ENCODE data around the gene YWHAQ. TPM values are rescaled to one million over a fixed set of nuclear protein-coding genes. Genes with fewer than 3 reads are reported as not detected.

The YWHAQ gene
- total RNA-seq (2022) (296 and 307 TPM in 2 replicates), Bru-seq, nascent RNA (percentile 97 among the genes with signal in this experiment), BruChase-seq, experiment 1, labeled RNA remaining after a 6-hour chase (percentile 96 among the genes with signal in this experiment), BruChase-seq, experiment 2, labeled RNA remaining after a 2-hour chase (percentile 89 among the genes with signal in this experiment)
- long read RNA-seq, transcript YWHAQ-202 (5 exons, 2,216 nt) = minor isoform, 60 of 589 reads
- long read RNA-seq, transcript YWHAQ-201 (6 exons, 2,208 nt) = major isoform, 504 of 589 reads
- long read RNA-seq, partial matches to known transcripts = 6 of 589 reads
- long read RNA-seq, other reads (novel, unspliced or antisense) = 19 of 589 reads

GRCh38 chr2:9630736-9631552 lies at the start of gene YWHAQ:
Gene YWHAQ (minus strand): TSS chr2:9630997. CDS start chr2:9630452, 545 bp downstream.
- TSS peak; percentile 79 for BruUV-seq (replicated peaks)
- H3K36me3 Mint-ChIP-seq (ENCODE audit: insufficient read depth, unreplicated experiment) = peaks cover 65% of the 10 kb centered on the region
- CTCF ChIA-PET = interaction anchor here (0.5 to 1.3 kb wide), 7 partner anchors 9 to 139 kb away, joined by 3 to 5 read pairs (median 4); no protein-coding TSS in a partner anchor
- H3K9me3 Mint-ChIP-seq (ENCODE audit: low read depth, unreplicated experiment) = no peaks in the 10 kb centered on the region
- peak within 1 kb of the TSS; percentile 87 for H3K4me3 Mint-ChIP-seq (ENCODE audit: low read depth, unreplicated experiment)
- DNase-seq = peak; percentile 99
- H3K27ac Mint-ChIP-seq (ENCODE audit: unreplicated experiment) = peak within 1 kb of the TSS; percentile 95
- peaks cover 41% of the 10 kb centered on the region for H3K4me1 Mint-ChIP-seq (ENCODE audit: low read depth, unreplicated experiment)
- intact Hi-C loops (cut with micrococcal nuclease; ENCODE audit: unreplicated experiment) = no loop called here
- no peak for TF ChIP-seq CTCF (IDR thresholded peaks at IDR 0.05; ENCODE audit: unreplicated experiment)
- H3K27me3 Mint-ChIP-seq (ENCODE audit: unreplicated experiment) = no peaks in the 10 kb centered on the region

GRCh38 chr2:9680082-9680481 lies 49.3 kb upstream of the YWHAQ start:
- Mint-ChIP-seq H3K9me3 (ENCODE audit: low read depth, unreplicated experiment) (peaks cover 2% of the 10 kb centered on the region), H3K27ac (ENCODE audit: unreplicated experiment) (no peak overlapping the region), H3K36me3 (ENCODE audit: insufficient read depth, unreplicated experiment) (no peaks in the 10 kb centered on the region), H3K4me1 (ENCODE audit: low read depth, unreplicated experiment) (peaks cover 14% of the 10 kb centered on the region), H3K27me3 (ENCODE audit: unreplicated experiment) (no peaks in the 10 kb centered on the region), H3K4me3 (ENCODE audit: low read depth, unreplicated experiment) (no peak overlapping the region)
- intact Hi-C loops (cut with micrococcal nuclease; ENCODE audit: unreplicated experiment) = no loop called here
- no peak for DNase-seq
- no peak for TF ChIP-seq CTCF (IDR thresholded peaks at IDR 0.05; ENCODE audit: unreplicated experiment)
- CTCF ChIA-PET = no interaction called here
- BruUV-seq (replicated peaks) = no TSS peak

- no peak for DNase-seq
- peaks cover 2% of the 10 kb centered on the region for H3K9me3 Mint-ChIP-seq (ENCODE audit: low read depth, unreplicated experiment)
- peaks cover 22% of the 10 kb centered on the region for H3K4me1 Mint-ChIP-seq (ENCODE audit: low read depth, unreplicated experiment)
- intact Hi-C loops (cut with micrococcal nuclease; ENCODE audit: unreplicated experiment) = no loop called here
- H3K27ac Mint-ChIP-seq (ENCODE audit: unreplicated experiment) = no peak overlapping the region
- H3K4me3 Mint-ChIP-seq (ENCODE audit: low read depth, unreplicated experiment) = no peak overlapping the region
- H3K27me3 Mint-ChIP-seq (ENCODE audit: unreplicated experiment) = no peaks in the 10 kb centered on the region
- CTCF ChIA-PET = no interaction called here
- no peaks in the 10 kb centered on the region for H3K36me3 Mint-ChIP-seq (ENCODE audit: insufficient read depth, unreplicated experiment)
- TF ChIP-seq CTCF (IDR thresholded peaks at IDR 0.05; ENCODE audit: unreplicated experiment) = no peak
- no TSS peak for BruUV-seq (replicated peaks)
These were observed 48.4 kb upstream of the YWHAQ start for GRCh38 chr2:9679218-9679617.

- no peak overlapping the region for H3K4me3 Mint-ChIP-seq (ENCODE audit: low read depth, unreplicated experiment)
- H3K9me3 Mint-ChIP-seq (ENCODE audit: low read depth, unreplicated experiment) = peaks cover 2% of the 10 kb centered on the region
- intact Hi-C loops (cut with micrococcal nuclease; ENCODE audit: unreplicated experiment) = no loop called here
- H3K27ac Mint-ChIP-seq (ENCODE audit: unreplicated experiment) = no peak overlapping the region
- CTCF ChIA-PET = no interaction called here
- no TSS peak for BruUV-seq (replicated peaks)
- H3K4me1 Mint-ChIP-seq (ENCODE audit: low read depth, unreplicated experiment) = peaks cover 22% of the 10 kb centered on the region
- DNase-seq = no peak
- TF ChIP-seq CTCF (IDR thresholded peaks at IDR 0.05; ENCODE audit: unreplicated experiment) = no peak
- H3K36me3 Mint-ChIP-seq (ENCODE audit: insufficient read depth, unreplicated experiment) = no peaks in the 10 kb centered on the region
- no peaks in the 10 kb centered on the region for H3K27me3 Mint-ChIP-seq (ENCODE audit: unreplicated experiment)
These were observed 47.7 kb upstream of the YWHAQ start for GRCh38 chr2:9678544-9678943.
